ENCODE measurements around the gene IGF2BP3. TPM values are rescaled to one million over a fixed set of nuclear protein-coding genes. Genes with fewer than 3 reads are reported as not detected.

IGF2BP3 gene
- total RNA-seq, 1 donor from 2014 or later: 107 TPM

- Mint-ChIP-seq H3K4me1 (ENCODE audit: unreplicated experiment) (no peaks in the 10 kb centered on the region), H3K27ac (no peak overlapping the region), H3K4me3 (no peak overlapping the region), H3K9me3 (no peaks in the 10 kb centered on the region), H3K36me3 (no peaks in the 10 kb centered on the region), H3K27me3 (no peaks in the 10 kb centered on the region)
- no peak for TF ChIP-seq CTCF (conservative IDR thresholded peaks at IDR 0.05)
- no peak for DNase-seq (ENCODE audit: extremely low spot score, unreplicated experiment)
These were observed 205.3 kb downstream of the IGF2BP3 start for GRCh38 chr7:23264916-23265458.

GRCh38 chr7:23261843-23262452, 208.3 kb downstream of the IGF2BP3 start:
- no peaks in the 10 kb centered on the region for H3K36me3 Mint-ChIP-seq
- DNase-seq (ENCODE audit: extremely low spot score, unreplicated experiment): no peak
- peak; percentile 90 for TF ChIP-seq CTCF (conservative IDR thresholded peaks at IDR 0.05)

GRCh38 chr7:23260371-23260770, 209.9 kb downstream of the IGF2BP3 start:
- no peak for DNase-seq (ENCODE audit: extremely low spot score, unreplicated experiment)
- Mint-ChIP-seq H3K27ac (no peak overlapping the region), H3K27me3 (no peaks in the 10 kb centered on the region), H3K4me3 (no peak overlapping the region), H3K36me3 (no peaks in the 10 kb centered on the region), H3K9me3 (no peaks in the 10 kb centered on the region), H3K4me1 (ENCODE audit: unreplicated experiment) (no peaks in the 10 kb centered on the region)
- no peak for TF ChIP-seq CTCF (conservative IDR thresholded peaks at IDR 0.05)

More at GRCh38 chr7:23261843-23262452, 208.3 kb downstream of the IGF2BP3 start:
- H3K4me1 Mint-ChIP-seq (ENCODE audit: unreplicated experiment): no peaks in the 10 kb centered on the region
- H3K27ac Mint-ChIP-seq: no peak overlapping the region
- no peak overlapping the region for H3K4me3 Mint-ChIP-seq
- no peaks in the 10 kb centered on the region for H3K27me3 Mint-ChIP-seq
- H3K9me3 Mint-ChIP-seq: no peaks in the 10 kb centered on the region

Other genes with a start within 250 kb of the IGF2BP3 start
- 7.0 and 13.3 TPM in 2 replicates for gene GPNMB, start 223.7 kb downstream of the IGF2BP3 start, total RNA-seq (ENCODE audit: low replicate concordance)
- 50.0 and 50.5 TPM in 2 replicates for gene MALSU1, start 171.2 kb downstream of the IGF2BP3 start, total RNA-seq (ENCODE audit: low replicate concordance)
- 97.9 and 116 TPM in 2 replicates for gene TRA2A, start 61.5 kb upstream of the IGF2BP3 start, total RNA-seq (ENCODE audit: low replicate concordance)
- 11.1 and 15.2 TPM in 2 replicates for gene CCDC126, start 126.9 kb upstream of the IGF2BP3 start, total RNA-seq (ENCODE audit: low replicate concordance)
- gene FAM221A, start 209.7 kb upstream of the IGF2BP3 start, total RNA-seq (ENCODE audit: low replicate concordance): 8.2 and 11.7 TPM in 2 replicates
- gene STK31, start 239.7 kb upstream of the IGF2BP3 start, total RNA-seq (ENCODE audit: low replicate concordance): 0.43 and 0.74 TPM in 2 replicates